Effector CD4-positive, alpha-beta T cell (primary cell): Measurements from ENCODE around the gene GJA5.

ENCODE experiments used
- DNase-seq: peaks from one replicate; pipeline ENCODE4 v3.0.0-alpha.2; 2020

GJA5 gene

GRCh38 chr1:147726168-147726567 lies 34.2 kb downstream of the GJA5 start:
- DNase-seq, result no peak

GRCh38 chr1:147725685-147726084 lies 34.7 kb downstream of the GJA5 start:
- DNase-seq, result no peak

GRCh38 chr1:147723691-147724323 lies 36.6 kb downstream of the GJA5 start:
- DNase-seq, result peak; percentile 12

- no peak for DNase-seq
Observed at GRCh38 chr1:147722124-147722523, 38.3 kb downstream of the GJA5 start.

GRCh38 chr1:147721716-147722115 lies 38.7 kb downstream of the GJA5 start:
- no peak for DNase-seq

GRCh38 chr1:147720557-147720956 lies 39.8 kb downstream of the GJA5 start:
- DNase-seq, result no peak

GRCh38 chr1:147719711-147720225 lies 40.6 kb downstream of the GJA5 start:
- DNase-seq, result no peak

- DNase-seq, result no peak
Observed at GRCh38 chr1:147719029-147719698, 41.2 kb downstream of the GJA5 start.

GRCh38 chr1:147717706-147718097 lies 42.7 kb downstream of the GJA5 start:
- DNase-seq, result no peak

GRCh38 chr1:147717051-147717705 lies 43.2 kb downstream of the GJA5 start:
- peak; percentile 13 for DNase-seq

- no peak for DNase-seq
Observed at GRCh38 chr1:147712605-147713004, 47.8 kb downstream of the GJA5 start.
